Esophagus muscularis mucosa (tissue), 4 donors: ENCODE data around the gene PLEKHA6. TPM values are rescaled to one million over a fixed set of nuclear protein-coding genes. Genes with fewer than 3 reads are reported as not detected.

Experiments
- DNase-seq: peaks from one replicate; pipeline ENCODE4 v3.0.0-alpha.2; 2017; ENCODE audit errors: extremely low spot score
- H3K27ac ChIP-seq, 4 donors: fragments of 200-600 bp; sonication (generic); replicated peaks in 1 of 4; 1 replicate in 3 of 4; 2 replicates in 1 of 4; pipeline ENCODE4 v1.5.1; 2016 to 2019; ENCODE audit warnings: mild to moderate bottlenecking in 1 of 4
- H3K27me3 ChIP-seq, 4 donors: fragments of 200-600 bp; sonication (generic); one replicate each; pipeline versions ENCODE4 v1.5.1 to v1.6.0; 2016 to 2019
- H3K36me3 ChIP-seq, 4 donors: fragments of 200-600 bp; sonication (generic); one replicate each; pipeline ENCODE4 v1.5.1; 2016 to 2019
- H3K4me1 ChIP-seq, 4 donors: fragments of 200-600 bp; sonication (generic); one replicate each; pipeline ENCODE4 v1.5.1; 2016 to 2019
- H3K4me3 ChIP-seq, 4 donors: fragments of 200-600 bp; sonication (generic); 1 replicate in 2 of 4; 2 replicates in 2 of 4; pipeline ENCODE4 v1.5.1; 2016 to 2019; ENCODE audit warnings: mild to moderate bottlenecking in 4 of 4, moderate library complexity in 1 of 4
- H3K9me3 ChIP-seq, 4 donors: fragments of 200-600 bp; sonication (generic); 1 replicate in 3 of 4; 2 replicates in 1 of 4; pipeline ENCODE4 v1.5.1; 2016 to 2019
- CTCF ChIP-seq, 3 experiments: fragments of 200-600 bp in 2 of 3; fragments of 450-650 bp in 1 of 3; sonication (generic) in 2 of 3; IDR thresholded peaks; one replicate each; pipeline ENCODE4 v1.5.1; 2017 to 2019; ENCODE audit warnings: antibody characterized with exemption in 3 of 3, mild to moderate bottlenecking in 2 of 3, moderate library complexity in 1 of 3
- EP300 ChIP-seq: sonication (generic); formaldehyde crosslinking; IDR thresholded peaks from one replicate; pipeline ENCODE4 v1.6.1; 2017; ENCODE audit warnings: antibody characterized with exemption
- POLR2A ChIP-seq: fragments of 450-650 bp; IDR thresholded peaks from one replicate; pipeline ENCODE4 v1.6.1; 2017; ENCODE audit warnings: antibody characterized with exemption, moderate library complexity, mild to moderate bottlenecking, low read depth
- POLR2AphosphoS5 ChIP-seq, 2 donors: sonication (generic); formaldehyde crosslinking; IDR thresholded peaks; one replicate each; pipeline ENCODE4 v1.6.1; 2017; ENCODE audit warnings: antibody characterized with exemption in 2 of 2
- WGBS: methylation state at CpG from one replicate; pipeline ENCODE4 v1.1.5; 2018; 5-methylcytosine and 5-hydroxymethylcytosine counted together
- intact Hi-C: fragments of 100-400 bp; cut with DNase I; formaldehyde crosslinking; loops from one replicate; pipeline ENCODE4 v1.15.1; 2023
- total RNA-seq, 4 donors: library from RNA; depleted of rRNA; stranded (reverse); fragments of >200 nt; gene quantifications; one replicate each; pipeline versions ENCODE4 v1.1.0 to v1.2.1, GENCODE V29; 2016

Gene PLEKHA6
- total RNA-seq, 4 donors from 2014 or later, result 11.9 to 22.4 (median 15.9) TPM

GRCh38 chr1:204278251-204278650 lies 81.5 kb downstream of the PLEKHA6 start:
- Histone ChIP-seq H3K9me3 (no peaks in the 10 kb centered on the region), H3K36me3 (peaks cover 0 to 12% (median 0%) of the 10 kb centered on the region in 4 donors), H3K4me1 (peaks cover 0 to 32% (median 19%) of the 10 kb centered on the region in 4 donors), H3K4me3 (no peak overlapping the region), H3K27ac (no peak overlapping the region), H3K27me3 (peaks cover 0 to 73% (median 3%) of the 10 kb centered on the region in 4 donors)
- intact Hi-C loops, result no loop called here
- WGBS, result 47% methylated on average over 4 of the region's 4 CpGs
- no peak for DNase-seq
- TF ChIP-seq POLR2AphosphoS5 (IDR thresholded peaks at IDR 0.05) (no peak), CTCF (IDR thresholded peaks at IDR 0.05) (no peak), EP300 (no peak), POLR2A (no peak)

DNA sequence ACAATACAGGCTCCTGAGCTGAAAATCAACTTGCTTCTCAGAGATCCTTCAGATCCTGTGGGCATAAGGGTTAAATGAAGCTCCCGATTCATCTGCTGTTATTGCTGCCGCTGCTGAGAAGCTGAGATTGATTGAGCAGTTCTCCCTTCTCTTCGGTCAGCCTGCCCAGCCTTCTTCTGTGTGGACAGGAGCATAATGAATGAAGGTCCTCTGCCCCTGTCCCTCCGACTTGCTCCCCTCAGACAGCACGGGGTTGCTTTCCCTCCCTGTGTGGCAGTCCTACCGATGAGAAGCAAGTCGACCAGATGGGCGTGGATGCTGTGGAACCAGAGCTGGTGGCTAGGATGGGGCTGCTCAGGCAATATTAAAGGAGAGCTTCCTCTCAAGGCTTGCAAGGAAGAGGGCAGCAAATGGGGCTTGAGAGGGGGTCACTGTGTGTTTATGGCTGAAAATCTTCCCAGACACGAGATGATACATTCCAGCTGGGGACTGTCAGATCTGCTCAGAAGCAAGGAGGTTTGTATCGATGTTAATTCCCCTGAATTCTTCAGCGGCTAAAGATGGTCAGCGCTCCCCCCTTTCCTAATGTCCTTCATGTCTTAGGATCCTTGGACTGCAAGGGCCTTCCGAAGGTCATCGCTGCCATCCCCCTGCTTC lies 82.0 kb downstream of the PLEKHA6 start:
- DNase-seq, result no peak
- Histone ChIP-seq H3K27me3 (peaks cover 0 to 72% (median 3%) of the 10 kb centered on the region in 4 donors), H3K27ac (no peak overlapping the region), H3K9me3 (no peaks in the 10 kb centered on the region), H3K4me3 (no peak overlapping the region), H3K36me3 (peaks cover 0 to 18% (median 0%) of the 10 kb centered on the region in 4 donors), H3K4me1 (peaks cover 0 to 27% (median 17%) of the 10 kb centered on the region in 4 donors)
- intact Hi-C loops, result no loop called here
- TF ChIP-seq POLR2AphosphoS5 (IDR thresholded peaks at IDR 0.05) (no peak), EP300 (no peak), POLR2A (no peak), CTCF (IDR thresholded peaks at IDR 0.05) (no peak)
- 54% methylated on average over 14 of the region's 14 CpGs for WGBS

DNA sequence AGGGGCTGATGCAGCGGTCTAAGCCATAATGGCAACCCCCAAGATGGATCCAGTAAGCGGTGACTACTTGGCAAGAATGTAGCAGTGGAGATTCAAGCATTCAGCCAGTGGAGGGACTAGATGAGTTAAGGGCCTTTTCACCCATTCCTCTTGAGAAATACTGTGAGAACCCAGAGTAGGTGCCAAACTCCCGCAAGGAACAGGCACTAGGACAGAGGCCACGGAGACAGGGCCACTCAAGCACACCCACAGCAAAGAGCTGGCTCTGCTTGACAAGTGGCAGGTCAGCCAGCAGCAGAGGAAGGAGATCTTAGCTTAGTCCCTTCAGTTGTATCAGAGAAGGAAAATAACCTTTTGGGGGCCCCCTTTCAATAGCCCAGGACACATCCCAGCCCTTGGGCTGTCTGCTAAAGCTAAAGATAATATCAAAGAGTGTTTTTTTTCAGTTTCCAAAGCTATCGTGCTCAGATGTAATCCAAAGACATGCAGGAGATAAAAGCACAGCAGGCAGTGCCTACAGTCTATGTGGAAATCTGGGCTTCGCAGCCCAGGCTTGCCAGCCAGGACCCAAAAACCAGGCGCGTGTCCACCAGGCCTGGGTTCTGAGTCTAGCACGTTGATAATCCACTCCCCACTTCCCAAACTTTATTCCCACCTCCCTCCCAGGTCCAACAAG lies 83.9 kb downstream of the PLEKHA6 start:
- intact Hi-C loops, result no loop called here
- no peak for TF ChIP-seq EP300
- DNase-seq, result no peak
- Histone ChIP-seq H3K27ac (no peak overlapping the region), H3K27me3 (peaks cover 0 to 61% (median 3%) of the 10 kb centered on the region in 4 donors), H3K4me1 (peaks cover 0 to 22% (median 16%) of the 10 kb centered on the region in 4 donors), H3K9me3 (no peaks in the 10 kb centered on the region), H3K4me3 (no peak overlapping the region), H3K36me3 (peaks cover 0 to 26% (median 2%) of the 10 kb centered on the region in 4 donors)
- WGBS, result 78% methylated on average over 9 of the region's 9 CpGs

DNA sequence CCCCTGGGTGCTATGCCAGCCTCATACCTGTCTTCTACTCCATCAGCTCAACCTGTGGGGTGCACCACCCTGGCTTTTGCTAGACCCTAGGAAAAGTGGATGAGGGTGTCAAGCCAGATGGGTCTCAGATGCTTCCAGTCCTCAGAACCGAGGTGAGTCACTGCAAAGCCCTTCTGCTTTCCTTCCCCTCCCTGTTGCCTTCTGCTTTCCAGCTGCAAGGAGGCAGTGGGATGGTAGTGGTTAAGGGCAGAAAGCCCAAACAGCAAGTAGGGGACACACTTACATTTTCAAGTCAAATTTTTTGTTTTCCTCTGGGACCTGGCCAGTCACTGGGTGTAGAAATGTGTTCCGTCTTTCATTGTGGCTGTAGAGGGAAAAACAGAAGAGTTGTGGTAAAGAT lies 85.3 kb downstream of the PLEKHA6 start:
- Histone ChIP-seq H3K9me3 (no peaks in the 10 kb centered on the region), H3K36me3 (peaks cover 0 to 32% (median 2%) of the 10 kb centered on the region in 4 donors), H3K27me3 (peaks cover 0 to 53% (median 3%) of the 10 kb centered on the region in 4 donors), H3K27ac (no peak overlapping the region), H3K4me3 (no peak overlapping the region), H3K4me1 (peaks cover 0 to 22% (median 15%) of the 10 kb centered on the region in 4 donors)
- intact Hi-C loops, result no loop called here
- WGBS, result 68% methylated on average over 2 of the region's 2 CpGs
- TF ChIP-seq POLR2AphosphoS5 (IDR thresholded peaks at IDR 0.05) (no peak), CTCF (IDR thresholded peaks at IDR 0.05) (no peak), EP300 (no peak), POLR2A (no peak)
- no peak for DNase-seq

- intact Hi-C loops, result no loop called here
- peaks cover 0 to 36% (median 2%) of the 10 kb centered on the region in 4 donors for H3K27me3 ChIP-seq
Measured at GRCh38 chr1:204272505-204272904, 87.2 kb downstream of the PLEKHA6 start.

More at GRCh38 chr1:204272505-204272904, 87.2 kb downstream of the PLEKHA6 start:
- Histone ChIP-seq H3K4me1 (peaks cover 0 to 16% (median 7%) of the 10 kb centered on the region in 4 donors), H3K9me3 (no peaks in the 10 kb centered on the region), H3K27ac (no peak overlapping the region), H3K4me3 (no peak overlapping the region), H3K36me3 (peaks cover 0 to 39% (median 2%) of the 10 kb centered on the region in 4 donors)
- 46% methylated on average over 1 of the region's 1 CpG for WGBS
- TF ChIP-seq EP300, result no peak
- TF ChIP-seq CTCF (IDR thresholded peaks at IDR 0.05), result no peak
- TF ChIP-seq POLR2A, result no peak
- TF ChIP-seq POLR2AphosphoS5 (IDR thresholded peaks at IDR 0.05), result no peak
- DNase-seq, result no peak
